Astrocyte (in vitro differentiated cells and primary cell): ENCODE measurements around the gene CEP104. TPM values are rescaled to one million over a fixed set of nuclear protein-coding genes. Genes with fewer than 3 reads are reported as not detected.

ENCODE experiments used
- DNase-seq: peaks from one replicate; pipeline ENCODE4 v3.0.0-alpha.2; 2010; ENCODE audit warnings: low read depth
- FAIRE-seq: peaks from 2 replicates; lab custom pipeline; 2011; peaks lifted over from hg19 to GRCh38; lab: Jason Lieb, UNC
- H2AFZ ChIP-seq: 2 replicates; pipeline ENCODE4 v1.6.0; 2012; ENCODE audit warnings: low read depth, low read length, inconsistent platforms
- H3K27ac ChIP-seq: 2 replicates; pipeline ENCODE4 v1.5.1; 2011; ENCODE audit warnings: low read depth, low read length, inconsistent platforms
- H3K27me3 ChIP-seq: 2 replicates; pipeline ENCODE4 v1.6.0; 2011; ENCODE audit warnings: low read length, inconsistent platforms; ENCODE audit not compliant: insufficient read depth
- H3K36me3 ChIP-seq: 2 replicates; pipeline ENCODE4 v1.5.1; 2011; ENCODE audit warnings: low read length, inconsistent platforms; ENCODE audit not compliant: insufficient read depth
- H3K4me1 ChIP-seq: 2 replicates; pipeline ENCODE4 v1.5.1; 2011; ENCODE audit warnings: low read length, inconsistent platforms; ENCODE audit not compliant: insufficient read depth
- H3K4me2 ChIP-seq: 2 replicates; pipeline ENCODE4 v1.6.0; 2012; ENCODE audit warnings: low read length, inconsistent platforms
- H3K4me3 ChIP-seq: 2 replicates; pipeline ENCODE4 v1.5.1; 2011; ENCODE audit warnings: low read depth, mild to moderate bottlenecking, low read length, inconsistent platforms; ENCODE audit not compliant: insufficient read depth
- H3K79me2 ChIP-seq: 2 replicates; pipeline ENCODE4 v1.6.0; 2012; ENCODE audit warnings: mild to moderate bottlenecking, low read length, inconsistent platforms; ENCODE audit not compliant: insufficient read depth
- H3K9ac ChIP-seq: 2 replicates; pipeline ENCODE4 v1.6.0; 2012; ENCODE audit warnings: mild to moderate bottlenecking, low read length, inconsistent platforms
- H3K9me3 ChIP-seq: 2 replicates; pipeline ENCODE4 v1.5.1; 2012; ENCODE audit warnings: low read depth, mild to moderate bottlenecking, low read length, inconsistent platforms; ENCODE audit not compliant: insufficient read depth
- H4K20me1 ChIP-seq: 2 replicates; pipeline ENCODE4 v1.6.0; 2012; ENCODE audit warnings: low read length, inconsistent platforms; ENCODE audit not compliant: insufficient read depth
- H3K27ac Mint-ChIP-seq: one replicate; pipeline ENCODE4 v1.8.0; 2021; ENCODE audit warnings: mild to moderate bottlenecking, mixed read lengths; ENCODE audit not compliant: unreplicated experiment
- H3K27me3 Mint-ChIP-seq: one replicate; pipeline ENCODE4 v1.8.0; 2021; ENCODE audit warnings: low read depth, mixed read lengths; ENCODE audit not compliant: unreplicated experiment
- H3K36me3 Mint-ChIP-seq: one replicate; pipeline ENCODE4 v1.8.0; 2021; ENCODE audit warnings: low read depth, mixed read lengths; ENCODE audit not compliant: unreplicated experiment
- H3K4me1 Mint-ChIP-seq: one replicate; pipeline ENCODE4 v1.8.0; 2021; ENCODE audit warnings: low read depth, mixed read lengths; ENCODE audit not compliant: unreplicated experiment
- H3K4me3 Mint-ChIP-seq: one replicate; pipeline ENCODE4 v1.8.0; 2021; ENCODE audit warnings: mild to moderate bottlenecking, moderate library complexity, mixed read lengths; ENCODE audit not compliant: unreplicated experiment
- H3K9me3 Mint-ChIP-seq: one replicate; pipeline ENCODE4 v1.8.0; 2021; ENCODE audit warnings: mild to moderate bottlenecking, mixed read lengths; ENCODE audit not compliant: unreplicated experiment
- EZH2 ChIP-seq: IDR thresholded peaks from 2 replicates; pipeline ENCODE4 v1.6.1; 2012; ENCODE audit warnings: mild to moderate bottlenecking, low read length, inconsistent platforms; ENCODE audit not compliant: insufficient read depth
- total RNA-seq: library from RNA; stranded (reverse); gene quantifications from 2 replicates; pipeline ENCODE4 v1.2.1, GENCODE V29; 2021
- TF ChIP-seq, protein P1 (sequence below): IDR thresholded peaks from 2 replicates; pipeline ENCODE4 v1.5.1; 2011; ENCODE audit warnings: low read depth, mild to moderate bottlenecking, inconsistent platforms, low read length, moderate library complexity; ENCODE audit not compliant: insufficient read depth

The CEP104 gene
- total RNA-seq, 1 donor from 2014 or later = 43.6 TPM

DNA sequence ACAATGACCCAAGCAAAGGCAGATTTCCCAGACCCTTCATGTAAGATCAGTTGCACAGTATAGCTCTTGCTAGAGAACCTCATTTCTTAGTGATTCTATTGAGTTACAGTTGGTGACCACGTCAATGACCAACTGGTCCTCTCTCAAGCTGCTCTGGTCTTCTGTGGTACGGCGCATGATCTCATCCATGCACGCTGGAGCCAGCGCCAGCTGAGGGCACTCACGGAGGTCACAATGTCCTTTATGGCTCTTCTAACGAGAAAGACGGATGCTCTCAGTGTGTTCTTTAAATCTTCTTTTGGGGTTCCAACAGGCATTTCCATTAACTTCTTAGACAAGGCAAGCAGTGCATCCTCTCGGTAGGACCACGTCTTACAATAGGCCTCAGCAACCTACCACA lies 22.3 kb downstream of the CEP104 start:
- no peaks in the 10 kb centered on the region for H3K9me3 Mint-ChIP-seq
- no peak overlapping the region for H3K27ac Mint-ChIP-seq
- Histone ChIP-seq H3K4me3 (no peak overlapping the region), H3K4me2 (no peak overlapping the region), H3K36me3 (peaks cover 32% of the 10 kb centered on the region), H3K27ac (no peak overlapping the region), H3K9me3 (no peaks in the 10 kb centered on the region), H2AFZ (no peak overlapping the region), H3K27me3 (no peaks in the 10 kb centered on the region), H3K79me2 (no peaks in the 10 kb centered on the region), H3K4me1 (no peaks in the 10 kb centered on the region), H3K9ac (no peak overlapping the region), H4K20me1 (no peaks in the 10 kb centered on the region)
- DNase-seq (no peak), FAIRE-seq (no peak)
- H3K36me3 Mint-ChIP-seq = peaks cover 33% of the 10 kb centered on the region
- no peaks in the 10 kb centered on the region for H3K27me3 Mint-ChIP-seq
- H3K4me1 Mint-ChIP-seq = no peaks in the 10 kb centered on the region
- no peak for TF ChIP-seq EZH2
- TF ChIP-seq, protein P1, sequence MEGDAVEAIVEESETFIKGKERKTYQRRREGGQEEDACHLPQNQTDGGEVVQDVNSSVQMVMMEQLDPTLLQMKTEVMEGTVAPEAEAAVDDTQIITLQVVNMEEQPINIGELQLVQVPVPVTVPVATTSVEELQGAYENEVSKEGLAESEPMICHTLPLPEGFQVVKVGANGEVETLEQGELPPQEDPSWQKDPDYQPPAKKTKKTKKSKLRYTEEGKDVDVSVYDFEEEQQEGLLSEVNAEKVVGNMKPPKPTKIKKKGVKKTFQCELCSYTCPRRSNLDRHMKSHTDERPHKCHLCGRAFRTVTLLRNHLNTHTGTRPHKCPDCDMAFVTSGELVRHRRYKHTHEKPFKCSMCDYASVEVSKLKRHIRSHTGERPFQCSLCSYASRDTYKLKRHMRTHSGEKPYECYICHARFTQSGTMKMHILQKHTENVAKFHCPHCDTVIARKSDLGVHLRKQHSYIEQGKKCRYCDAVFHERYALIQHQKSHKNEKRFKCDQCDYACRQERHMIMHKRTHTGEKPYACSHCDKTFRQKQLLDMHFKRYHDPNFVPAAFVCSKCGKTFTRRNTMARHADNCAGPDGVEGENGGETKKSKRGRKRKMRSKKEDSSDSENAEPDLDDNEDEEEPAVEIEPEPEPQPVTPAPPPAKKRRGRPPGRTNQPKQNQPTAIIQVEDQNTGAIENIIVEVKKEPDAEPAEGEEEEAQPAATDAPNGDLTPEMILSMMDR = no peak
- H3K4me3 Mint-ChIP-seq = no peak overlapping the region

GRCh38 chr1:3831689-3832088 lies 25.3 kb downstream of the CEP104 start:
- no peaks in the 10 kb centered on the region for H3K4me1 Mint-ChIP-seq

DNA sequence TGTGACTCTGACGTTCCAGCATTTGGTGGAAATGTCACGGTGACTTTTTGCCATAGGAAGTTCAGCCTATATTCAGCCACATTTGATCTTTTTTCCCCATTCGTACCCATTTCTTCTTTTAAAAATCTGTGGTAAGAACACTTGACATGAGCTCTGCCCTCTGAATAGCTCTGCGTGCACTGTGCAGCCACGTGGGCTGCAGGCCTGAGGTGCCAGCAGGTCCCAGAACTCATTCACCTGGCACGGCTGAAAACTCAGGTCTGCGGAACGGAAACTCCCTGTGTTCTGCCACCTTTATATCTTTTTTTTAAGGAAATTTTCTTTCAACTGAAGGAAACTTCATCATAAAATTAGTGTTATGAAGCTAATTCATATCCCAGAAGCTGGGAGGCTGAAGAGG lies 28.6 kb downstream of the CEP104 start:
- H3K4me2 ChIP-seq = no peak overlapping the region
- no peak overlapping the region for H3K27ac Mint-ChIP-seq
- FAIRE-seq (no peak), DNase-seq (no peak)
- H3K4me1 ChIP-seq = no peaks in the 10 kb centered on the region
- no peaks in the 10 kb centered on the region for H3K79me2 ChIP-seq
- no peaks in the 10 kb centered on the region for H3K27me3 ChIP-seq
- TF ChIP-seq EZH2 = no peak
- TF ChIP-seq, protein P1 = no peak
- no peaks in the 10 kb centered on the region for H3K9me3 ChIP-seq
- H3K4me3 Mint-ChIP-seq = no peak overlapping the region
- no peaks in the 10 kb centered on the region for H4K20me1 ChIP-seq
- no peaks in the 10 kb centered on the region for H3K4me1 Mint-ChIP-seq
- H3K36me3 ChIP-seq = peaks cover 17% of the 10 kb centered on the region
- H3K9me3 Mint-ChIP-seq = no peaks in the 10 kb centered on the region
- no peak overlapping the region for H3K27ac ChIP-seq
- no peak overlapping the region for H2AFZ ChIP-seq
- no peak overlapping the region for H3K9ac ChIP-seq
- H3K36me3 Mint-ChIP-seq = peaks cover 6% of the 10 kb centered on the region
- no peaks in the 10 kb centered on the region for H3K27me3 Mint-ChIP-seq
- H3K4me3 ChIP-seq = no peak overlapping the region

More at GRCh38 chr1:3831689-3832088, 25.3 kb downstream of the CEP104 start:
- Histone ChIP-seq H3K36me3 (peaks cover 17% of the 10 kb centered on the region), H3K4me2 (no peak overlapping the region), H3K4me3 (no peak overlapping the region), H2AFZ (no peak overlapping the region), H3K9me3 (no peaks in the 10 kb centered on the region), H4K20me1 (no peaks in the 10 kb centered on the region), H3K9ac (no peak overlapping the region), H3K27ac (no peak overlapping the region), H3K27me3 (no peaks in the 10 kb centered on the region), H3K4me1 (no peaks in the 10 kb centered on the region), H3K79me2 (no peaks in the 10 kb centered on the region)
- H3K4me3 Mint-ChIP-seq = no peak overlapping the region
- peaks cover 15% of the 10 kb centered on the region for H3K36me3 Mint-ChIP-seq
- no peaks in the 10 kb centered on the region for H3K27me3 Mint-ChIP-seq
- no peak for DNase-seq
- no peaks in the 10 kb centered on the region for H3K9me3 Mint-ChIP-seq
- H3K27ac Mint-ChIP-seq = no peak overlapping the region
- no peak for FAIRE-seq
- TF ChIP-seq EZH2 = no peak
